ENCODE measurements around the gene DAB2IP. TPM values are rescaled to one million over a fixed set of nuclear protein-coding genes. Genes with fewer than 3 reads are reported as not detected.

DAB2IP gene
- total RNA-seq, 1 donor, result 0.81 TPM

- DNase-seq (ENCODE audit: low read depth in 2 of 3, low spot score in 2 of 3), result no peak
These were observed 158.1 kb downstream of the DAB2IP start for GRCh38 chr9:121809356-121810050.

- DNase-seq (ENCODE audit: low read depth in 2 of 3, low spot score in 2 of 3), result no peak
These were observed 159.1 kb downstream of the DAB2IP start for GRCh38 chr9:121810489-121810888.

- no peak for DNase-seq (ENCODE audit: low read depth in 2 of 3, low spot score in 2 of 3)
These were observed 159.7 kb downstream of the DAB2IP start for GRCh38 chr9:121811140-121811539.

GRCh38 chr9:121811751-121812150, 160.3 kb downstream of the DAB2IP start:
- DNase-seq (ENCODE audit: low read depth in 2 of 3, low spot score in 2 of 3), result no peak

- no peak for DNase-seq (ENCODE audit: low read depth in 2 of 3, low spot score in 2 of 3)
These were observed 160.8 kb downstream of the DAB2IP start for GRCh38 chr9:121812159-121812735.

GRCh38 chr9:121813519-121814210, 162.2 kb downstream of the DAB2IP start:
- no peak for DNase-seq (ENCODE audit: low read depth in 2 of 3, low spot score in 2 of 3)

- no peak for DNase-seq (ENCODE audit: low read depth in 2 of 3, low spot score in 2 of 3)
These were observed 163.2 kb downstream of the DAB2IP start for GRCh38 chr9:121814594-121814993.

- DNase-seq (ENCODE audit: low read depth in 2 of 3, low spot score in 2 of 3), result no peak
These were observed 163.7 kb downstream of the DAB2IP start for GRCh38 chr9:121815084-121815483.

GRCh38 chr9:121815546-121816448, 164.4 kb downstream of the DAB2IP start:
- no peak for DNase-seq (ENCODE audit: low read depth in 2 of 3, low spot score in 2 of 3)

- DNase-seq (ENCODE audit: low read depth in 2 of 3, low spot score in 2 of 3), result no peak
These were observed 165.0 kb downstream of the DAB2IP start for GRCh38 chr9:121816449-121816817.

GRCh38 chr9:121816845-121817450, 165.5 kb downstream of the DAB2IP start:
- no peak for DNase-seq (ENCODE audit: low read depth in 2 of 3, low spot score in 2 of 3)

GRCh38 chr9:121817476-121817875, 166.0 kb downstream of the DAB2IP start:
- no peak for DNase-seq (ENCODE audit: low read depth in 2 of 3, low spot score in 2 of 3)

GRCh38 chr9:121818016-121818661, 166.7 kb downstream of the DAB2IP start:
- DNase-seq (ENCODE audit: low read depth in 2 of 3, low spot score in 2 of 3), result no peak

GRCh38 chr9:121818841-121819427, 167.5 kb downstream of the DAB2IP start:
- DNase-seq (ENCODE audit: low read depth in 2 of 3, low spot score in 2 of 3), result no peak

- DNase-seq (ENCODE audit: low read depth in 2 of 3, low spot score in 2 of 3), result peak in 2 of 3 donors; percentile 29 to 69
These were observed 168.2 kb downstream of the DAB2IP start for GRCh38 chr9:121819428-121820231.

GRCh38 chr9:121820286-121821005, 169.0 kb downstream of the DAB2IP start:
- DNase-seq (ENCODE audit: low read depth in 2 of 3, low spot score in 2 of 3), result no peak

GRCh38 chr9:121821326-121821725, 169.9 kb downstream of the DAB2IP start:
- no peak for DNase-seq (ENCODE audit: low read depth in 2 of 3, low spot score in 2 of 3)
